SIG-M5 treated with dmso at 0.1 percent for 504 hours (cell line): ENCODE data around the gene GLYR1.

Source experiments
- DNase-seq: peaks from one replicate; lab custom pipeline; 2025; ENCODE audit not compliant: unreplicated experiment; lab: John Stamatoyannopoulos, UW

The GLYR1 gene

GRCh38 chr16:4850211-4850610 lies 3.1 kb upstream of the GLYR1 start:
- no peak for DNase-seq

GRCh38 chr16:4847774-4848587 lies 893 bp upstream of the GLYR1 start:
- peak; percentile 41 for DNase-seq

DNA sequence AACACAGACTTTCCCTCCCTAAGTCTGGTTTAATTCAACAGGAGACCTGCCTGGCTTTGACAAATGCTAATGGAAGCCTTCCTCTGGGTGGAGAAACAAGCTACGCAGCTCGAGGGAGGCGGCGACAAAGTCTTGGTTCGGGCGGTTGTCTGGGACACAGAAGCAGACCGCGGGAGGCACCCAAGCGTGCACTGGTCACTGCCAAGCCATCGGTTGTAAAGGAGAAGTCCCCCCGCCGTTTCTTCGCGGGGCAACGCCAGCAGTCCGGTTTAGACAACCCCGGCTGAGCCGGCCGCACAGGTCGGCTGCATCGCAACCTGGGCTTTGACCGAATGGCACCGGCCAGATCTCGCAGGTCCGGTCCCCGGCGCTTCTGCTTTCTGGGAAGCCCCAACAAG lies 586 bp downstream of the GLYR1 start:
- peak; percentile 9 for DNase-seq

- no peak for DNase-seq
Observed at GRCh38 chr16:4840984-4841383, 6.1 kb downstream of the GLYR1 start.

GRCh38 chr16:4839942-4840341 lies 7.1 kb downstream of the GLYR1 start:
- DNase-seq, result no peak

GRCh38 chr16:4837733-4838501 lies 9.2 kb downstream of the GLYR1 start:
- DNase-seq, result no peak

GRCh38 chr16:4836727-4837126 lies 10.4 kb downstream of the GLYR1 start:
- DNase-seq, result no peak

GRCh38 chr16:4833584-4833983 lies 13.5 kb downstream of the GLYR1 start:
- no peak for DNase-seq

DNA sequence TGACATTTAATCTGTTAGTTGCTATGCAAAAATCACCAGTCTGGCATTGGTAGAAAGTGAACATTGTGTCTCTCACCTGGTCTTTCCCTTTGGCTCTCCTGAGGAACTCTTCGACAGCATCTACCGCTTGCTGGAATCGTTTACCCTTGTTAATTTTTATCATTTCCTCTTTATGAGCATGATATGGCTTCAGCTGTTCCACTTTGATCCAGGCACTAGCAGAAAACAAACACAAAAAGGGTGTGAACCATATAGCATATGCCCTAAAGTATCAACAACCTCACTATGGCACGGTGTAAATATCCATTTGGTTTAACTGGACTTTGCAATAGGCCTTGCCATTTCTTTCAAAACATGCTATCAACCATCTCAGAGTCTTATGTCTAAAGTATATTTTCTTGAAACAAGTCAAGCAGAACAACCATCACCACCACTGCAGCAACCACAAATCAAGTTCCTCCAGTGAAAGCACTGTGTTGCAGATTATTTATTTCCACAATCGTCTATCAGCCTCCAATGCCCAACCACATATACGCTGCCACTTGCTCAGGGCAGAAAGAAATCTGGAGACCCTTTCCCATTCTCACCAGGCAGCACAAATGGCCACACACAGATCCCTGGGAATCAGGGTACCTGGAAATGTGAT lies 14.3 kb downstream of the GLYR1 start:
- no peak for DNase-seq

- no peak for DNase-seq
Observed at GRCh38 chr16:4831616-4832015, 15.5 kb downstream of the GLYR1 start.

DNA sequence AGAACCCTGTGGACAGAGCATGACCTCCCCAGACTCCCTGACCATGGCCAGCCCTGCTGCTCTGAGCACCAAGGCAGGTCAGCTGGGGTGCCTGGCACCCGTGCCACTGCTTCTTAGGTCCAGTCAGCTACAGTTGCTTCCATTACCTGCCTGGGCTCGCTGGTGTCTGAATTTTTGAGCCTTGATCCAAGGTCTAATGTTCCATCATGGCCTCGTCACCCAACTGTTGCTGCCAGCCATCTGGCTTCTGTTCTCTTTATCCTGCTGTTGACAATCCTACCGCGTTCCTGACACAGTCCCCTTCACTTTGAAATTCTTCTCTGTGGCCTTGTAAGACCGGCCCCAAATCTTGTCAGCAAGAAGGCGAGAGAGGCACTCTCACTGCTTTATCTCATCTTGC lies 16.7 kb downstream of the GLYR1 start:
- DNase-seq, result no peak

GRCh38 chr16:4828567-4829321 lies 18.3 kb downstream of the GLYR1 start:
- no peak for DNase-seq

- no peak for DNase-seq
Observed at GRCh38 chr16:4826980-4827379, 20.1 kb downstream of the GLYR1 start.

DNA sequence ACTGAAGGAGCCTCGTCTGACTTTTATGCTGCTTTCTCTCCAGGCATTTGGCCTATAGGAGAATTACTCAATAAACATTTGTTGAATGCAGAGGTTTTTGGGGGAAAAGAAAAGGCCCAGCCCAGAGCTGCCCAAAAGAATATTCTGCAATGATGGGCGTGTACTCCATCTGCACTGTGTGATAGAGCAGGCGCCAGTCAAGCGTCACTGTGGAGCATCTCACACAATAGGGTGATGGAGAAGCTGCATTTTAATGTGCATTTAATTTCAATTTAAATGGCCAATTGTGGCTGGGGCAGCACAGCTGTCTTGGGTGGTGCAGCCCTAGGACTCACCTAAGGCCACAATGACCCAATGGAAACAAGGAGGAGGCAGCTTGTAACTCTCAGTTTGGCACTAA lies 20.6 kb downstream of the GLYR1 start:
- DNase-seq, result no peak

- DNase-seq, result no peak
Observed at GRCh38 chr16:4825196-4825595, 21.9 kb downstream of the GLYR1 start.

DNA sequence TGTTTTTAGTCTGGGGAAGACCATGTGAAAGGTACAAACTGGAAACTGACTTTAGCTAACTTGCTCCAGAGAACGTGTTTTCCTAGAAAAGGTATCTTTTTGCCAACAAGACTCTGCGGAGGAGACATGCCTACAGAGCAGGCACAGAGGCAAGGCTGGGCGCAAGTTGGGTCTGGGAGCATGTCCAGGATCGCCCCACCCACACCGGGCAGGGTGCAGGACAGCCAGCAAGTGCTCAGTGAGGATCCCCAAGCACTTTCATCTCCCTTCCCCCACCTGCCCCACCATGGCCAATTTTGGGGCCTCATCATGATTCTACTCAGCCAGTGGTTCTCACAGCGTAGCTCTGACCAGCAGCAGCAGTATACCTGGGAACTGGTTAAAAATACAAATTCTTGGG lies 26.4 kb downstream of the GLYR1 start:
- DNase-seq, result no peak

GRCh38 chr16:4814542-4815173 lies 32.4 kb downstream of the GLYR1 start:
- no peak for DNase-seq

GRCh38 chr16:4814046-4814445 lies 33.0 kb downstream of the GLYR1 start:
- DNase-seq, result no peak

- DNase-seq, result no peak
Observed at GRCh38 chr16:4813251-4814003, 33.7 kb downstream of the GLYR1 start.

DNA sequence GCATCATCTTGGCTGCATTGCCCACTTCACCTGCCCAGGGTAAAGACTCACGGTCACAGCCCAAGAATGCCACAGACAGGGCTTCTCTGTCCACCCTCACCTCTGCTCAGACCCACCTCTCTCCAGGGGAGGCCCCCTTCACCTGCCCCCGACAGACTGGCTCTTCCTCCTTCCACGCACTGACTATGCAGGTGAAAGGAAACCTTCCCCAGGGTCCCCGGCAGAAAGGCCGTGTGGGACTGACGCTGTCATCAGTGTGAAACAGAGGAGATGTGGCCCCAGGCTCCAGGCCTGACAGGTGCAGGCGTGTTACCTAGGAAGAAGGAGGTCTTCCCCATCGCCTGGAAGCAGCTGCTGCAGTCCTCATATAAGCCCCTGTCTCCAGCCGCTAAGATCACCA lies 35.3 kb downstream of the GLYR1 start:
- DNase-seq, result no peak
